ENCODE data around the gene UTF1.

UTF1 gene

DNA sequence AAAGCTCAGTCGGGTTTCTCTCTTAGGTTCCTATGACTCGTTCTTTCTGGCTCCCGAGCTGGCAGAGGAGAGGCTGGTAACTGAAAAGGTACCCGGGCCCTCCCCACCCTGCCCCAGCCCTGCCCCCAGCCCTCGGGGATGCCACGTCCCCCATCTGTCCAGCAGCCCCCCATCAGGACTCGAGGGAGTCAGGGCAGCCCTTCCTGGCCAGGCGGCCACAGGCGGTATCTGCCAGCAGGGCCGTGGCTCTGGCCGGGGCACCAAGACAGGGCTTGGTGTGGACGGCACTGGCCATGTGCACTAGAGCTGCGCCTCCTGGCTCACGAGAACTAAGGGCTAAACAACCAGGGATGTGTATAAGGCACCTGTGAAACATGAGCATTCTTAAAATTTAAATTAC is 40.3 kb upstream of the UTF1 start:
- CTCF ChIA-PET: no interaction called here
- Histone ChIP-seq H3K4me1 (ENCODE audit: control insufficient read depth, insufficient read depth, low read length) (no peaks in the 10 kb centered on the region), H3K36me3 (ENCODE audit: control insufficient read depth in 2 of 2, insufficient read depth in 1 of 2, low read length in 2 of 2) (no peaks in the 10 kb centered on the region), H3K4me3 (ENCODE audit: low read depth, low read length) (no peak overlapping the region), H3K9me3 (ENCODE audit: control insufficient read depth, insufficient read depth, low read depth, low read length) (no peaks in the 10 kb centered on the region), H3K27ac (ENCODE audit: extremely low read depth, low read depth, low read length) (no peak overlapping the region)
- POLR2A ChIA-PET: no interaction called here
- TF ChIP-seq MZF1 (tag by site-specific recombination; IDR thresholded peaks at IDR 0.05; ENCODE audit: borderline replicate concordance): no peak

DNA sequence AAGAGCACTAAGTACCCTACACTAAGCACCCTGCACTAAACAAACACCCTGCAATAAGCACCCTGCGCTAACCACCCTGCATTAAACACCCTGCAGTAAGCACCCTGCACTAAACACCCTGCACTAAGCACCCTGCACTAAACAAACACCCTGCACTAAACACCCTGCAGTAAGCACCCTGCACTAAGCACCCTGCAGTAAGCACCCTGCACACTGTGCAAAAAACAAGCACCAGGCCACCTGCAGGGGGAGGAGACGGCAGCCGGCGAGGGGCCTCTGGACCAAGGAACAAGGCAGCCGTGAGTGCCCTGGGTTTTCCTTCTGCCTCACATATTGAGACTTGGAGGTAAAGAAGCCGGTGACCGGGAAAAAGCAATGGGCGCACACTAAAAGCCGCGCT is 39.8 kb upstream of the UTF1 start:
- Histone ChIP-seq H3K9me3 (ENCODE audit: control insufficient read depth, insufficient read depth, low read depth, low read length) (no peaks in the 10 kb centered on the region), H3K36me3 (ENCODE audit: control insufficient read depth in 2 of 2, insufficient read depth in 1 of 2, low read length in 2 of 2) (no peaks in the 10 kb centered on the region), H3K27ac (ENCODE audit: extremely low read depth, low read depth, low read length) (no peak overlapping the region), H3K4me3 (ENCODE audit: low read depth, low read length) (no peak overlapping the region), H3K4me1 (ENCODE audit: control insufficient read depth, insufficient read depth, low read length) (no peaks in the 10 kb centered on the region)
- TF ChIP-seq ZNF449 (tag by site-specific recombination; IDR thresholded peaks at IDR 0.05) (no peak), ZNF747 (tag by site-specific recombination; IDR thresholded peaks at IDR 0.05) (no peak)
- POLR2A ChIA-PET: no interaction called here
- CTCF ChIA-PET: no interaction called here

DNA sequence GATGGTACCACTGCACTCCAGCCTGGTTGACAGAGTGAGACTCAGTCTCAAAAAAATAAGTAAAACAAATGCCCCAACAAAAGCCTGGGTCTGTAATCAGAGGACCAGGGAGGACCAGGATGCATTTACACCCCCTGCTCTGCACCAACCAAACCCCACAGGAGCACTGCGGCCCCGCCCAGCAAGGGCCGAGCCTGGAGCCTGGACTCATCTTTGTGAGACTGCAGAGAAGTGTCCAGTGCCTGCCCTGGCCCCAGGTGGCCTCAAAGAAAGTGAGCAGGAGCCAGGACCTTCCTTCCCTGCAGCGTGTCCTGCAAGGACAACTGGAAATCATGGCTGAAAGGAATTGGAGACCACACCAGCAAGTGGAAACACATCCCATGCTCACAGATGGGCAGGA is 38.4 kb upstream of the UTF1 start:
- no peaks in the 10 kb centered on the region for H3K4me1 ChIP-seq (ENCODE audit: control insufficient read depth, insufficient read depth, low read length)
- H3K4me3 ChIP-seq (ENCODE audit: low read depth, low read length): no peak overlapping the region
- no peak overlapping the region for H3K27ac ChIP-seq (ENCODE audit: extremely low read depth, low read depth, low read length)
- no peak for TF ChIP-seq ZNF138 (tag by site-specific recombination; IDR thresholded peaks at IDR 0.05; ENCODE audit: borderline replicate concordance)
- no peak for TF ChIP-seq ZXDB (tag by site-specific recombination; IDR thresholded peaks at IDR 0.05)
- no peak for TF ChIP-seq ZNF600 (tag by site-specific recombination; IDR thresholded peaks at IDR 0.05)
- TF ChIP-seq, protein P1, sequence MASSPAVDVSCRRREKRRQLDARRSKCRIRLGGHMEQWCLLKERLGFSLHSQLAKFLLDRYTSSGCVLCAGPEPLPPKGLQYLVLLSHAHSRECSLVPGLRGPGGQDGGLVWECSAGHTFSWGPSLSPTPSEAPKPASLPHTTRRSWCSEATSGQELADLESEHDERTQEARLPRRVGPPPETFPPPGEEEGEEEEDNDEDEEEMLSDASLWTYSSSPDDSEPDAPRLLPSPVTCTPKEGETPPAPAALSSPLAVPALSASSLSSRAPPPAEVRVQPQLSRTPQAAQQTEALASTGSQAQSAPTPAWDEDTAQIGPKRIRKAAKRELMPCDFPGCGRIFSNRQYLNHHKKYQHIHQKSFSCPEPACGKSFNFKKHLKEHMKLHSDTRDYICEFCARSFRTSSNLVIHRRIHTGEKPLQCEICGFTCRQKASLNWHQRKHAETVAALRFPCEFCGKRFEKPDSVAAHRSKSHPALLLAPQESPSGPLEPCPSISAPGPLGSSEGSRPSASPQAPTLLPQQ (tag by site-specific recombination; IDR thresholded peaks at IDR 0.05): no peak
- no peak for TF ChIP-seq SALL2 (tag by site-specific recombination; IDR thresholded peaks at IDR 0.05; ENCODE audit: borderline replicate concordance)
- TF ChIP-seq ZNF621 (tag by site-specific recombination; IDR thresholded peaks at IDR 0.05): no peak
- TF ChIP-seq YY2 (tag by site-specific recombination; IDR thresholded peaks at IDR 0.05): no peak
- no peak for TF ChIP-seq ZNF48 (tag by site-specific recombination; IDR thresholded peaks at IDR 0.05)
- TF ChIP-seq ZNF214 (tag by site-specific recombination; IDR thresholded peaks at IDR 0.05; ENCODE audit: borderline replicate concordance): no peak
- no peak for TF ChIP-seq ZNF791 (tag by site-specific recombination; IDR thresholded peaks at IDR 0.05)
- ChIA-PET POLR2A (no interaction called here), CTCF (no interaction called here)
- no peaks in the 10 kb centered on the region for H3K36me3 ChIP-seq (ENCODE audit: control insufficient read depth in 2 of 2, insufficient read depth in 1 of 2, low read length in 2 of 2)
- H3K9me3 ChIP-seq (ENCODE audit: control insufficient read depth, insufficient read depth, low read depth, low read length): no peaks in the 10 kb centered on the region

DNA sequence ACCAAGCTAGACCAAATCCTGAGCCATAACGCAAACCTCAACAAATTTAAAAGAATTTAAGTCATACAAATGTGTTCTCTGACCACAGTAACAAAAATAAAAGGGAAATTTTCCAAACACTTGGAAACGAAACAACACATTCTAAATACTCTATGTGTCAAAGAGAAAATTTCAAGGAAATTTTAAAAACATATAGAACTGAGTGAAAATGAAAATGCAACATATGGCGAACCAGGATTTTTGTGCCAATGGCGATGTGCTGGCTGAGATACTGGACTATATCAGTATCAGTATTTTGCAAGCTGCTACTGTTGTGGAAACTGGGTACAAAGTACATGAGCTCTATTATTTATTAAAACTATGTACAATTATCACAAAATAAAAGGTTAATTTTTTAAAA is 35.9 kb upstream of the UTF1 start:
- Histone ChIP-seq H3K4me1 (ENCODE audit: control insufficient read depth, insufficient read depth, low read length) (no peaks in the 10 kb centered on the region), H3K36me3 (ENCODE audit: control insufficient read depth in 2 of 2, insufficient read depth in 1 of 2, low read length in 2 of 2) (no peaks in the 10 kb centered on the region), H3K9me3 (ENCODE audit: control insufficient read depth, insufficient read depth, low read depth, low read length) (no peaks in the 10 kb centered on the region), H3K4me3 (ENCODE audit: low read depth, low read length) (no peak overlapping the region), H3K27ac (ENCODE audit: extremely low read depth, low read depth, low read length) (no peak overlapping the region)
- POLR2A ChIA-PET: no interaction called here
- CTCF ChIA-PET: no interaction called here
- no peak for TF ChIP-seq ZNF221 (tag by site-specific recombination; IDR thresholded peaks at IDR 0.05; ENCODE audit: borderline replicate concordance)
- TF ChIP-seq ZNF76 (tag by site-specific recombination; IDR thresholded peaks at IDR 0.05; ENCODE audit: borderline replicate concordance, low read depth): no peak
- TF ChIP-seq, protein P2, sequence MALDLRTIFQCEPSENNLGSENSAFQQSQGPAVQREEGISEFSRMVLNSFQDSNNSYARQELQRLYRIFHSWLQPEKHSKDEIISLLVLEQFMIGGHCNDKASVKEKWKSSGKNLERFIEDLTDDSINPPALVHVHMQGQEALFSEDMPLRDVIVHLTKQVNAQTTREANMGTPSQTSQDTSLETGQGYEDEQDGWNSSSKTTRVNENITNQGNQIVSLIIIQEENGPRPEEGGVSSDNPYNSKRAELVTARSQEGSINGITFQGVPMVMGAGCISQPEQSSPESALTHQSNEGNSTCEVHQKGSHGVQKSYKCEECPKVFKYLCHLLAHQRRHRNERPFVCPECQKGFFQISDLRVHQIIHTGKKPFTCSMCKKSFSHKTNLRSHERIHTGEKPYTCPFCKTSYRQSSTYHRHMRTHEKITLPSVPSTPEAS (tag by site-specific recombination; IDR thresholded peaks at IDR 0.05): no peak
- TF ChIP-seq, protein P3, sequence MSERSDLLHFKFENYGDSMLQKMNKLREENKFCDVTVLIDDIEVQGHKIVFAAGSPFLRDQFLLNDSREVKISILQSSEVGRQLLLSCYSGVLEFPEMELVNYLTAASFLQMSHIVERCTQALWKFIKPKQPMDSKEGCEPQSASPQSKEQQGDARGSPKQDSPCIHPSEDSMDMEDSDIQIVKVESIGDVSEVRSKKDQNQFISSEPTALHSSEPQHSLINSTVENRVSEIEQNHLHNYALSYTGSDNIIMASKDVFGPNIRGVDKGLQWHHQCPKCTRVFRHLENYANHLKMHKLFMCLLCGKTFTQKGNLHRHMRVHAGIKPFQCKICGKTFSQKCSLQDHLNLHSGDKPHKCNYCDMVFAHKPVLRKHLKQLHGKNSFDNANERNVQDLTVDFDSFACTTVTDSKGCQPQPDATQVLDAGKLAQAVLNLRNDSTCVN (tag by site-specific recombination; optimal IDR thresholded peaks at IDR 0.05): no peak
- TF ChIP-seq ZNF776 (tag by site-specific recombination; IDR thresholded peaks at IDR 0.05; ENCODE audit: borderline replicate concordance): no peak
- no peak for TF ChIP-seq ZNF211 (tag by site-specific recombination; IDR thresholded peaks at IDR 0.05; ENCODE audit: low read depth)
- TF ChIP-seq ZNF398 (tag by site-specific recombination; IDR thresholded peaks at IDR 0.05): no peak
- TF ChIP-seq ZNF350 (tag by site-specific recombination; IDR thresholded peaks at IDR 0.05): no peak
- TF ChIP-seq ZNF837 (tag by site-specific recombination; IDR thresholded peaks at IDR 0.05): no peak
- TF ChIP-seq ZNF701 (tag by site-specific recombination; IDR thresholded peaks at IDR 0.05): no peak
